PFSK-1 (cell line): Measurements from ENCODE around the gene NARS2.

Experiments
- POLR2AphosphoS5 ChIP-seq: IDR thresholded peaks from 2 replicates; pipeline ENCODE4 v1.6.1; 2012; ENCODE audit warnings: low read depth, mild to moderate bottlenecking, control low read depth, low read length, moderate library complexity
- TAF1 ChIP-seq: IDR thresholded peaks from 2 replicates; pipeline ENCODE4 v1.6.1; 2012; ENCODE audit warnings: low read length, control low read depth, borderline replicate concordance; ENCODE audit not compliant: insufficient read depth
- TF ChIP-seq, protein P1 (sequence below), 2 experiments: IDR thresholded peaks; 2 replicates each; pipeline versions ENCODE4 v1.6.1 to v1.8.0; 2011 to 2012; ENCODE audit warnings: low read depth in 2 of 2, low read length in 2 of 2, control low read depth in 1 of 2, inconsistent platforms in 1 of 2, mild to moderate bottlenecking in 1 of 2, moderate library complexity in 1 of 2; ENCODE audit not compliant: insufficient read depth in 1 of 2

DNA sequence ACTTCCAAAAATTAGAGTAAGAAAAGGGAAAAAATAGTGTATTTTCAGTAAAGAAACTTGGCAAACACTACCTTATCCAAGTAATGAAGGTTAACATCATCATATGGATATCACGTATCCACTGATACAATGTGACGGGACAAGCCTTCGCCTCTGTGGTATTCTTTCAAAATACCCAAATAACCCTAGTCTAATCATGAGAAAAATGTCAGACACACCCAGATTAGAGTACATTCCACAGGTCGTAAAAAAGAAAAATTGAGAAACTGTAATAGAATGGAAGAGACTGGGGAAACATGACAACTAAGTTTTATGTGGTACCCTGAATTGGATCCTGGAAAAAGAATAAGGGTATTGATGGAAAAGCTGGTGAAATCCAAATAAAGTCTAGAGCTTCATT lies 48.9 kb downstream of the NARS2 start:
- TF ChIP-seq POLR2AphosphoS5 (no peak), TAF1 (no peak)
- TF ChIP-seq, protein P1, sequence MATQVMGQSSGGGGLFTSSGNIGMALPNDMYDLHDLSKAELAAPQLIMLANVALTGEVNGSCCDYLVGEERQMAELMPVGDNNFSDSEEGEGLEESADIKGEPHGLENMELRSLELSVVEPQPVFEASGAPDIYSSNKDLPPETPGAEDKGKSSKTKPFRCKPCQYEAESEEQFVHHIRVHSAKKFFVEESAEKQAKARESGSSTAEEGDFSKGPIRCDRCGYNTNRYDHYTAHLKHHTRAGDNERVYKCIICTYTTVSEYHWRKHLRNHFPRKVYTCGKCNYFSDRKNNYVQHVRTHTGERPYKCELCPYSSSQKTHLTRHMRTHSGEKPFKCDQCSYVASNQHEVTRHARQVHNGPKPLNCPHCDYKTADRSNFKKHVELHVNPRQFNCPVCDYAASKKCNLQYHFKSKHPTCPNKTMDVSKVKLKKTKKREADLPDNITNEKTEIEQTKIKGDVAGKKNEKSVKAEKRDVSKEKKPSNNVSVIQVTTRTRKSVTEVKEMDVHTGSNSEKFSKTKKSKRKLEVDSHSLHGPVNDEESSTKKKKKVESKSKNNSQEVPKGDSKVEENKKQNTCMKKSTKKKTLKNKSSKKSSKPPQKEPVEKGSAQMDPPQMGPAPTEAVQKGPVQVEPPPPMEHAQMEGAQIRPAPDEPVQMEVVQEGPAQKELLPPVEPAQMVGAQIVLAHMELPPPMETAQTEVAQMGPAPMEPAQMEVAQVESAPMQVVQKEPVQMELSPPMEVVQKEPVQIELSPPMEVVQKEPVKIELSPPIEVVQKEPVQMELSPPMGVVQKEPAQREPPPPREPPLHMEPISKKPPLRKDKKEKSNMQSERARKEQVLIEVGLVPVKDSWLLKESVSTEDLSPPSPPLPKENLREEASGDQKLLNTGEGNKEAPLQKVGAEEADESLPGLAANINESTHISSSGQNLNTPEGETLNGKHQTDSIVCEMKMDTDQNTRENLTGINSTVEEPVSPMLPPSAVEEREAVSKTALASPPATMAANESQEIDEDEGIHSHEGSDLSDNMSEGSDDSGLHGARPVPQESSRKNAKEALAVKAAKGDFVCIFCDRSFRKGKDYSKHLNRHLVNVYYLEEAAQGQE (IDR thresholded peaks at IDR 0.05; ENCODE audit: insufficient read depth in 1 of 2, low read depth in 2 of 2, low read length in 2 of 2) = no peak
